Measurements from ENCODE around the gene GPR142.

- no peak for TF ChIP-seq CTCF (conservative IDR thresholded peaks at IDR 0.05; ENCODE audit: low read length)
- TF ChIP-seq EZH2phosphoT487 (IDR thresholded peaks at IDR 0.05; ENCODE audit: borderline replicate concordance), result no peak
Measured at GRCh38 chr17:74358697-74359096, 8.6 kb upstream of the GPR142 start.
